GM12872 (cell line): ENCODE measurements around the gene ERAS.

Experiments used
- CTCF ChIP-seq: IDR thresholded peaks from 3 replicates; pipeline ENCODE4 v1.5.1; 2011; ENCODE audit warnings: low read depth, mild to moderate bottlenecking, low read length, moderate library complexity; ENCODE audit not compliant: insufficient read depth

Gene ERAS

GRCh38 chrX:48785186-48785539 lies 41.1 kb upstream of the ERAS start:
- TF ChIP-seq CTCF = no peak

GRCh38 chrX:48785540-48786214 lies 40.6 kb upstream of the ERAS start:
- no peak for TF ChIP-seq CTCF

DNA sequence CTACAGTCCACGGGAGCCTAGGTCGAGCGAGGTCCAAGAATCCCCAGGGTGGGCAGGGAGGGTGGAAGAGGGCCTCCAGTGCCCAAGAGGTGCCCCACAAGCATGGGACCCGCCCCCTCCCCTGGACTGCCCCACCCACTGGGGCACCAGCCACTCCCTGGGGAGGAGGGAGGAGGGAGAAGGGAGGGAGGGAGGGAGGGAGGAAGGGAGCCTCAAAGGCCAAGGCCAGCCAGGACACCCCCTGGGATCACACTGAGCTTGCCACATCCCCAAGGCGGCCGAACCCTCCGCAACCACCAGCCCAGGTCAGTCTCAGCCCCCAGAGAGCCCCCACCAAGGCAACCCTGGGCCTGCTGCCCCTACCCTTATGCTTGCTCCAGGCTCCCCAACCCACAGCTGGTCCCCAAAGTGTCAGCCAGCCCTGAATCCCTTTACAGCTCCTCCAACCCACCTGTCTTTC lies 39.9 kb upstream of the ERAS start, which contains the start of gene GATA1:
GATA1 (plus strand) TSS at position 250 of the 460 bp plus-strand sequence. CDS start 4,520 bp downstream, outside the sequence.
- TF ChIP-seq CTCF = no peak

GRCh38 chrX:48786825-48787504 lies 39.3 kb upstream of the ERAS start:
- no peak for TF ChIP-seq CTCF

DNA sequence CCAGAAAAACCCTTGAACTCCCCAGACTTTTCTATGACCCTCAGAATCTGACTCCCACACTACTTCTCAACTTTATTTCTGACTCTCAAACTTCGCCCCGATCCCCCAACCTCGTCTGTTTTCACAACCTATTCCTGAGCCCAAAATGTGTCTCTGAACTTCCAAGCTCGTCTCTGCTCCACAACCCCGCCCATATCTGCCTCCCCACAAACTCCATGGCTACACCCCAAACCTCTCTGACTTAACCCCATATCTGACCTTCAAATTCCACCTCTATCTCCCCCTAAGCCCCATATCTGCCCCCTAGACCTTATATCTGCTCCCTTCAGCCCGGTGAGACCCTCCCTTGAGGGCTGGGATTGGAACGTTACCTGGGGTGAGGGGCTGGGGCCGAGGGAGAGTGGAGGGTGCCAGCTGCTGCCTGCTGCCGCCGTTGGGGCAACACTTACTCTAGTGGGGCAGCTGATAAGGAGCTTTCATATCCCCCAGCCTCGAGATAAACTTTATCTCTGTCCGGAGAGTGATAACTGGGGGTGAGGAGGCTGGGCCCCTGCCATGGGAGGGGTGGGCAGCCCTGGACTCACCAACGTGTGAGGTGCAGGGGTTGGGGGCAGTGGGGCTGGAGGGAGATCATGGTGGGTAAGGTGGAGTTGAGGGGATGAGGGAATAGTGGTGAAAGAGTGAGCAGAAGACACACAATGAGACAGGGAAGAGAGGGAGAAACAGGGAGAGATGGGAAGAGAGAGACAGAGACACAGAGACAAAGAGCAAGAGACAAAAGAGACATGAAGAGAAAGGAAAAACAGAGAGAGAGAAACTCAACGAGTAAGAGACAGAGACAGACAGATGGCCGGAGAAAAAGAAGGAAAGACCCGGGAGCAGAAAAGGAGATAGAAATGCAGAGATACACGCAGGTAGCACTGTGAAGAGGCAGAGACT lies 38.5 kb upstream of the ERAS start:
- TF ChIP-seq CTCF = no peak

DNA sequence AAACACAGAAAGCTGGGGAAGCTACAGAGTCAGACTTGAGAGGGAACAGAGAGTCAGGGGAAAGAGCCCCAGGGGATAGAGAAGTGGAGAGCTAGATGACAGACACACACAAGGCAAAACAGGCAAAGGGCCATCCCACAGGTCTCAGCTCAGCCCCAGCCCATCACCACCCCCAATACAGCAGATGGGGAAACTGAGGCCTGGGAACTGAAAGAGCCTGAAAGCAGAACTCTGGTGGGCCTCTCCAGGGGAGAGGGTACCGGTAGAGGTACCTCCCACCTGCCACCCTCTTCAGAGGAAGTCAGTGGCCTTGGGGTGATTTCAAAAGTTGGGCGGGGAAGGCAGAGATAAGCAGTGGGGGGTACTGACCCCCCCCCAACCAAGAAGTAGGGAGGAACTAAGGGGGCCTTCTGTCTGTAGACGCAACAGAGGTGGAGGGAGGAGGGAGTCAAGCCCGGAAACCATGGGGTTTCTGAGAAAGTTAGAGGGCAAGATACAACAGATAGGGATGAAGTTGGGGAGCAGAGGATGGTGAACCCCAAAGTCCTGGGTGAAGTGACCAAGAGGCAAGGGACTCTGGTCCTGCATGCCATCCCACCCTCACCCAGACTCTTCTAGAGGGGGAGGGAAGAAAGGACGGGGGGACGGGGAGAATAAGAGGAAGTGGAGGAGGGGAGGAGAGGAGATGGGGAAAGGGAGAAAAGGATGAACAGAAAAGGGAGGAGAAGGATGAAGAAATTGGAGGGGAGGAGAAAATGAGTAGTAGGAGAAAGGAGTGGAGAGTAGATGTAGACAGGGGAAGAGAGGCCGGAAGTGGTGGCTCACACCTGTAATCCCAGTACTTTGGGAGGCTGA lies 36.7 kb upstream of the ERAS start:
- no peak for TF ChIP-seq CTCF

DNA sequence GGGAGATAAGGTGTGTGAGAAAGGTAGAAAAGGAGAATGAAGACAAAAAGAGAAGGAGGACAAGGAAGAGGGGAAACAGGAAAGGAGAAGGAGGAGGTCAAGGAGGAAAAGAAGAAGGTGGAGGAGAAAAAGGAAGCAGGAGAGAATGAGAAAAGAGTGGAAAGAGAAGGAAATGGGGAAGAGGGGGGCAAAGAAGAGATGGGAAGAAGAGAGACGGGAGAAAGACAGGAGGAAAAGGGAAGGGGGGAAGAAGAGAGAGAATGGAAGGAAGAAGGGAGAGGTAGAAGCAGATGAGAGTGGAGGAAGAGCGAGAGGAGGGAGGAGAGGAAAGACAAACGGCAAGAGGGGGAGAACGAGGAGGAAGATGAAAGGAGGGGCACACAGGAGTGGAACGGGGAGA lies 35.8 kb upstream of the ERAS start:
- no peak for TF ChIP-seq CTCF
